GM10266 (cell line): ENCODE results near the gene PRIM1.

Experiments used
- DNase-seq: peaks from one replicate; pipeline ENCODE4 v3.0.0; 2012; ENCODE audit errors: extremely low spot score
- TF ChIP-seq, protein P1 (sequence below): IDR thresholded peaks from 2 replicates; pipeline ENCODE4 v1.5.1; 2012; ENCODE audit warnings: mild to moderate bottlenecking, low read depth; ENCODE audit not compliant: control insufficient read depth, insufficient read depth; ENCODE audit errors: missing control alignments

Gene PRIM1

DNA sequence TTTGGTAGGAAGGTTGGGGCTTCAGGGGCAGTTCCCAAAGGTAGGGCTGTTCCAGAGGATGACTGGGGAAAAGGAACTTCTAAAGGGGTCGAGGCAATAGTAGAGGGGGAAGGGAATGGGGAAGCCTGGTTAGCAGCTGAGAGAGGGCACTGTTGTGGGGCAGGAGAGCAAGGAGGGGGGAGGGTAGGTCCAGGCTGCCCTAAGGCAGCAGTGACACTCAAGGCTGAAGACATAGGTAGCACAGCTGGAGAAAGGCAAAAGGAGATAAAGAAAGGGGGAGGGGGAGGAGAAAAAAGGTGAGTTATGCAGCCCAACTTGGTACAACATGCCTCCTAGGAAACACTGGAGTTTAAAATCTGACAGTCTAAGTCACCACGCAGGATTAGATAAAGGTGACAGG lies 30.9 kb downstream of the PRIM1 start:
- TF ChIP-seq, protein P1, sequence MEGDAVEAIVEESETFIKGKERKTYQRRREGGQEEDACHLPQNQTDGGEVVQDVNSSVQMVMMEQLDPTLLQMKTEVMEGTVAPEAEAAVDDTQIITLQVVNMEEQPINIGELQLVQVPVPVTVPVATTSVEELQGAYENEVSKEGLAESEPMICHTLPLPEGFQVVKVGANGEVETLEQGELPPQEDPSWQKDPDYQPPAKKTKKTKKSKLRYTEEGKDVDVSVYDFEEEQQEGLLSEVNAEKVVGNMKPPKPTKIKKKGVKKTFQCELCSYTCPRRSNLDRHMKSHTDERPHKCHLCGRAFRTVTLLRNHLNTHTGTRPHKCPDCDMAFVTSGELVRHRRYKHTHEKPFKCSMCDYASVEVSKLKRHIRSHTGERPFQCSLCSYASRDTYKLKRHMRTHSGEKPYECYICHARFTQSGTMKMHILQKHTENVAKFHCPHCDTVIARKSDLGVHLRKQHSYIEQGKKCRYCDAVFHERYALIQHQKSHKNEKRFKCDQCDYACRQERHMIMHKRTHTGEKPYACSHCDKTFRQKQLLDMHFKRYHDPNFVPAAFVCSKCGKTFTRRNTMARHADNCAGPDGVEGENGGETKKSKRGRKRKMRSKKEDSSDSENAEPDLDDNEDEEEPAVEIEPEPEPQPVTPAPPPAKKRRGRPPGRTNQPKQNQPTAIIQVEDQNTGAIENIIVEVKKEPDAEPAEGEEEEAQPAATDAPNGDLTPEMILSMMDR, result no peak
- DNase-seq, result no peak

DNA sequence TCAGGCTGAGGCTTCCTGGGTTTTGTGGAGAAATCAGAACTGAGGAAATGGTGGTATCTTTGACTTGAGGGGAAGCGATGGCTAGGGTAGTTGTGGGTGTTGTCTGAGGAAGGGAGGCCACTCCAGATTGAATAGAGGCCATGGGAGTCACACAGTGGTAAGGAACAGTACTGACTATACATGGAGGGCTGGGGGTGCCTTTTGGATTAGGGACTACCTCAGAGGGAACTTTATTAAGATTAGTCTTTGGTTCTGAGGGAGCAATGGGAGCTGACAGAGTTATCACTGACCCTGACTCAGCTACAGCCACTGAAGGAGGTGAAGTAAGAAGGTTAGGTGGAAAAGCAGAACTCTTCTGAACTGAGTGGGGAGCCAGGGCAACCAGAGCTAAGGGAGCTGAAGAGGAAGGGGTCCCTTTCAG lies 31.4 kb downstream of the PRIM1 start:
- TF ChIP-seq, protein P1, result no peak
- no peak for DNase-seq

DNA sequence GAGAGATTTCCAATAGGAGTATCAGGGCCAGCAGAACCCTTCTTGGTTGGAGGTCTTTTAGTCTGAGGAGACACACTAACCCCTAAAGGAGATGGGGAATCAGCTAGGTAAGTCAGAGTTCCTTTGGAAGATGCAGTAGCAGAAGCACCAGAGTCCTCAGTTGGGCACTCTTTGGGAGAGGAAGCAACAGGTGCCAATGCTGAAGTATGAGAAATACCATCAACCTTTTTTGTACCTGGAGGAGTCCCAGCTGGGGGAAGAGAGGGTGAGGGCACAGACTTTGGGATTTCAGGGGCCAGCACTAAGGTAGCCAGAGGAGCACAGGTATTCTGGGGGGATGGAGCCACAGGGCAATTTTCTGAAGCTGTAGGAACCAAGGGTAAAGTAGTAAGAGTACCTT lies 33.1 kb downstream of the PRIM1 start:
- no peak for DNase-seq
- TF ChIP-seq, protein P1, result no peak

DNA sequence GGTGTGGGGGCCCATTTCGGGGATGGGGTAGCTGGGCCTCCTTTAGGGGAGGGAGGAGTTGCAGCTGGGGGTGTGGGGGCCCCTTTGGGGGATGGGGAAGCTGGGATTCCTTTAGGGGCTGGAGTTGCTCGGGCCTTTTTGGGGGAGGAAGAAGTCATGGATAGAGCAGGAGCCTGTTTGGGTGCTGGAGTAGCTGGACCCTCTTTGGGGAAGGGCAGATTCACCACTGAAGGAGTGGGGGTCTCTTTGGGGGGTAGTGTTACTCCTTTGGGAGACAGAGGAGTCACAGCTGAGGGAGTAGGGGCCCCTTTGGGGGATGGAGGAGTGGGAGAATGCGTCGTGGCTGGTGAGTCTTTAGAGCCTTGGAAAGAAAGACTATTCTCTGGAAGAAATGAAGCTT lies 33.5 kb downstream of the PRIM1 start:
- TF ChIP-seq, protein P1, result no peak
- DNase-seq, result no peak

DNA sequence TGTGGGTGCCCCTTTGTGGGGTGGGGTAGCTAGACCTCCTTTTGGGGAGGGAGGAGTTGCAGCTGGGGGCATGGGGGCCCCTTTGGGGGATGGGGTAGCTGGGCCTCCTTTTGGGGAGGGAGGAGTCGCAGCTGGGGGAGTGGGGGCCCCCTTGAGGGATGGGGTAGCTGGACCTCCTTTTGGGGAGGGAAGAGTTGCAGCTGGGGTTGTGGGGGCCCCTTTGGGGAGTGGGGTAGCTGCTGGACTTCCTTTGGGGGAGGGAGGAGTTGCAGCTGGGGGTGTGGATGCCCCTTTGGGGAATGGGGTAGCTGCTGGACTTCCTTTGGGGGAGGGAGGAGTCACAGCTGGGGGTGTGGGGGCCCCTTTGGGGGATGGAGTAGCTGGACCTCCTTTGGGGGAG lies 34.0 kb downstream of the PRIM1 start:
- no peak for DNase-seq
- TF ChIP-seq, protein P1, result no peak

DNA sequence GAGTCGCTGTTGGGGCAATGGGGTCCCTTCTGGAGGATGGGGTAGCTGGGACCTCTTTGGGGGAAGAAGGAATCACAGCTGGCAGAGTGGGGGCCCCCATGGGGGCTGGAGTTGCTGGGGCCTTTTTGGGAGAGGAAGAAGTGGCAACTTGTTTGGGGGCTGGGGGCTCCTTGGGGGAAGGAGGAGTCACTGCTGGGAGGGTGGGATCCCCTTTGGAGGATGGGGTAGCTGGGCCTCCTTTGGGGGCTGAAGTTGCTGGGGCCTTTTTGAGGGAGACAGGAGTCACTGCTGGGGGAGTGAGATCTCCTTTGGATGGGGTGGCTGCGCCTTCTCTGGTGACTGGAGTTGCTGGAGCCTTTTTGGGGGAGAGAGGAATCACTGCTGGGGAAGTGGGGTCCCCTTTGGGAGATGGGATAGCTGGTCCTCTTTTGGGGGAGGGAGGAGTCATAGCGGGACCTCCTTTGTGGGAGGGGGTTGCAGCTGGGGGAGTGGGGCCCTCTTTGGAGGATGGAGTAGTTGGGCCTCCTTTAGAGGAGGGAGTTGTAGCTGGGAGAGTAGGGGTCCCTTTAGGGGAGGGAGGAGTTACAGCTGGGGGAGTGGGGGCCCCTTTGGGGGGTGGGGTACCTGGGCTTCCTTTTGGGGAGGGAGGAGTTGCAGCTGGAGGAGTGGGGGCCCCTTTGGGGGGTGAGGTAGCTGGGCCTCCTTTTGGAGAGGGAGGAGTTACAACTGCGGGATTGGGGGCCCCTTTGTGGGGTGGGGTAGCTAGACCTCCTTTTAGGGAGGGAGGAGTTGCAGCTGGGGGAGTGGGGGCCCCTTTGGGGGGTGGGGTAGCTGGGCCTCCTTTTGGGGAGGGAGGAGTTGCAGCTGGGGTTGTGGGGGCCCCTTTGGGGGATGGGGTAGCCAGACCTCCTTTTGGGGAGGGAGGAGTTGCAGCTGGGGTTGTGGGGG lies 34.9 kb downstream of the PRIM1 start:
- DNase-seq, result no peak
- TF ChIP-seq, protein P1, result no peak

DNA sequence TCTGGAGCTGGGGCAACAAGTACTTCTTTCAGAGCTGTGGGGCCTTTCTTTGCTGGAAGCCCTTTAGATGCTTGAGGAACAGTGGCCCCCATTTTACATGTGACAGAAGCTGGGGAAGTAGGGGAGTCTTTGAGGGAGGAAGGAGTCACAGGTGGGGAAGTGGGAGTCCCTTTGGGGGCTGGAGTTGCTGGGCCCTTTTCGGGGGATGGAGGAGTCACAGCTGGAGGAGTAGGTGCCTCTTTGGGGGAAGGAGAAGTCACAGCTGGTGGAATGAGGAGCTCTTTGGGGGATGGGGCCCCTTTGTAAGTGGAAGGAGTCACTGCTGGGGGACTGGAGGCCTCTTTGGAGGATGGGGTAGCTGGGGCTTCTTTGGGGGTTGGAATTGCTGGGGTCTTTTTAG lies 35.7 kb downstream of the PRIM1 start:
- no peak for DNase-seq
- TF ChIP-seq, protein P1, result no peak
